HepG2 (cell line): ENCODE measurements around the gene AHCTF1. TPM values are rescaled to one million over a fixed set of nuclear protein-coding genes. Genes with fewer than 3 reads are reported as not detected.
"Not testable (repeated sequence)": the region's sequence is repeated elsewhere in the genome, so short reads cannot be mapped to it uniquely, and the experiment has no call there.

Source experiments
- ATAC-seq: fragments of 200-7000 bp; cut with Tn5 transposase; 3 replicates; pipeline ENCODE4 v1.9.1; 2020; ENCODE audit warnings: mild to moderate bottlenecking, moderate library complexity
- BruUV-seq: library from RNA; stranded (reverse); fragments of 400-500 nt; replicated peaks from 2 replicates; lab custom pipeline; 2021; lab: Mats Ljungman, UMichigan
- CTCF ChIA-PET: fragments of 300-600 bp; formaldehyde crosslinking; extraction: SDS; loops from one replicate; lab custom pipeline; 2021; ENCODE audit warnings: low total read pairs, inconsistent platforms, low intra/inter-chr PET ratio; lab: Yijun Ruan, JAX
- POLR2A ChIA-PET: fragments of 350-600 bp; sonication (Branson Sonifier 250); formaldehyde crosslinking; loops from one replicate; lab custom pipeline; 2020; ENCODE audit warnings: antibody characterized with exemption, inconsistent platforms; lab: Yijun Ruan, JAX
- DNase-seq: peaks from one replicate; pipeline ENCODE4 v3.0.0-alpha.2; 2015; ENCODE audit warnings: low spot score
- FAIRE-seq: peaks from 3 replicates; lab custom pipeline; 2011; peaks lifted over from hg19 to GRCh38; lab: Jason Lieb, UNC
- H2AFZ ChIP-seq: one replicate; pipeline ENCODE4 v1.6.1; 2011; ENCODE audit warnings: low read length, inconsistent platforms
- H3K27ac ChIP-seq: fragments of 300-600 bp; 3 replicates; pipeline ENCODE4 v1.8.0; 2011; ENCODE audit warnings: mixed run types, mild to moderate bottlenecking, mixed read lengths, low read length, inconsistent platforms; ENCODE audit not compliant: insufficient read depth; ENCODE audit errors: extremely low read length
- H3K27me3 ChIP-seq, 2 experiments: fragments of 200-600 bp in 1 of 2; 2 replicates in 1 of 2; 3 replicates in 1 of 2; pipeline versions ENCODE4 v1.6.0 to v1.8.0; 2011; ENCODE audit warnings: low read length in 2 of 2, mild to moderate bottlenecking in 2 of 2, moderate library complexity in 2 of 2, inconsistent platforms in 1 of 2; ENCODE audit not compliant: insufficient read depth in 2 of 2, control insufficient read depth in 1 of 2
- H3K36me3 ChIP-seq, 2 experiments: fragments of 200-600 bp in 1 of 2; replicated peaks in 1 of 2; 2 replicates in 1 of 2; 3 replicates in 1 of 2; pipeline versions ENCODE4 v1.5.1 to v1.8.0; 2011; ENCODE audit warnings: low read length in 2 of 2, inconsistent platforms in 1 of 2; ENCODE audit not compliant: insufficient read depth in 2 of 2, control insufficient read depth in 1 of 2
- H3K4me1 ChIP-seq: 2 replicates; pipeline ENCODE4 v1.5.1; 2012; ENCODE audit warnings: low read length, inconsistent platforms; ENCODE audit not compliant: insufficient read depth
- H3K4me2 ChIP-seq: 2 replicates; pipeline ENCODE4 v1.6.0; 2011; ENCODE audit warnings: low read depth, low read length, inconsistent platforms
- H3K4me3 ChIP-seq, 3 experiments: fragments of 200-600 bp in 1 of 3; sonication (generic), shearing (Covaris generic) in 1 of 3; replicated peaks in 1 of 3; 2 replicates each; pipeline ENCODE4 v1.5.1; 2011 to 2016; ENCODE audit warnings: low read length in 3 of 3, inconsistent platforms in 2 of 3, low read depth in 2 of 3, mild to moderate bottlenecking in 2 of 3, control low read depth in 1 of 3, mixed read lengths in 1 of 3; ENCODE audit not compliant: insufficient read depth in 1 of 3
- H3K79me2 ChIP-seq: one replicate; pipeline ENCODE4 v1.6.1; 2011; ENCODE audit warnings: low read length, inconsistent platforms; ENCODE audit not compliant: insufficient read depth
- H3K9ac ChIP-seq: 2 replicates; pipeline ENCODE4 v1.6.0; 2011; ENCODE audit warnings: mild to moderate bottlenecking, low read depth, low read length, inconsistent platforms; ENCODE audit not compliant: insufficient read depth
- H3K9me3 ChIP-seq: 2 replicates; pipeline ENCODE4 v1.5.1; 2012; ENCODE audit warnings: mild to moderate bottlenecking, low read length
- H4K20me1 ChIP-seq: 2 replicates; pipeline ENCODE4 v1.6.0; 2011; ENCODE audit warnings: inconsistent platforms, mild to moderate bottlenecking, low read length, moderate library complexity; ENCODE audit not compliant: insufficient read depth
- PCBP2 ChIP-seq: fragments of 200-400 bp; formaldehyde crosslinking; optimal IDR thresholded peaks from 2 replicates; pipeline ENCODE3; 2018; ENCODE audit warnings: low read length, low read depth; ENCODE audit not compliant: poor library complexity, severe bottlenecking
- REST ChIP-seq, 2 experiments: IDR thresholded peaks; 2 replicates each; pipeline ENCODE4 v1.6.1; 2011 to 2012; ENCODE audit warnings: low read length in 2 of 2, borderline replicate concordance in 1 of 2, low read depth in 1 of 2, mild to moderate bottlenecking in 1 of 2, moderate library complexity in 1 of 2
- WGBS: methylation state at CpG from one replicate; pipeline ENCODE4 v1.1.6; 2017; ENCODE audit warnings: low lambda C conversion rate; 5-methylcytosine and 5-hydroxymethylcytosine counted together
- in situ Hi-C: cut with HindIII; loops from 2 replicates; pipeline ENCODE4 v1.10.0; 2017; ENCODE audit warnings: low pct_unique_long_range_greater_than_20kb; ENCODE audit not compliant: extremely low pct_ligation_motif_present
- intact Hi-C: fragments of 100-400 bp; cut with micrococcal nuclease; formaldehyde crosslinking; loops from one replicate; pipeline ENCODE4 v1.10.0; 2022; ENCODE audit not compliant: unreplicated experiment
- polyA plus RNA-seq, 8 experiments: library from polyadenylated mRNA; depleted of rRNA in 3 of 8; stranded (reverse) in 7 of 8; unstranded in 1 of 8; fragments of >200 nt; fragmentation: Illumina TruSeq in 4 of 8; extraction: Trizol in 4 of 8; gene quantifications; 2 replicates each; pipeline versions ENCODE4 v1.2.1 to v1.2.3, GENCODE V29; 2011 to 2016; ENCODE audit warnings: low read depth in 4 of 8, missing spikeins in 1 of 8, mixed read lengths in 1 of 8; ENCODE audit not compliant: insufficient read depth in 1 of 8
- total RNA-seq, 5 experiments: library from RNA; depleted of rRNA; stranded (reverse); fragments of >200 nt; fragmentation: Illumina TruSeq; extraction: Trizol; gene quantifications; 2 replicates each; pipeline ENCODE4 v1.2.3, GENCODE V29; 2016; ENCODE audit warnings: low read depth in 1 of 5

Gene AHCTF1
- total and polyA plus RNA-seq, 2 of the 13 experiments (the other 11 are each of a cell fraction or from before 2014, with no cell fraction given): 16.6 to 45.9 TPM

GRCh38 chr1:246820666-246821065, 111.1 kb downstream of the AHCTF1 start (continued):
- TF ChIP-seq REST (IDR thresholded peaks at IDR 0.05; ENCODE audit: borderline replicate concordance in 1 of 2, low read depth in 1 of 2, low read length in 2 of 2): no peak

GRCh38 chr1:246817778-246818177, 114.0 kb downstream of the AHCTF1 start:
- peak; percentile 50; the same call in 1 of the 3 replicates for ATAC-seq
- not testable (repeated sequence) for H4K20me1 ChIP-seq
- peak; percentile 76 for TF ChIP-seq PCBP2
- TF ChIP-seq, all 625 proteins: peak for 1; not testable (repeated sequence) for 624
- H2AFZ ChIP-seq, POLR2A ChIA-PET, H3K4me3 ChIP-seq, BruUV-seq, H3K27ac ChIP-seq, H3K4me2 ChIP-seq, intact Hi-C loops, H3K9ac ChIP-seq, in situ Hi-C loops, CTCF ChIA-PET, H3K9me3 ChIP-seq, H3K36me3 ChIP-seq, H3K79me2 ChIP-seq: not testable (repeated sequence)
- whole genome bisulfite sequencing: 33% methylated on average over 3 of the region's 9 CpGs
- peaks cover 27% of the 10 kb centered on the region for H3K4me1 ChIP-seq
- FAIRE-seq (peak; percentile 90), DNase-seq (peak; percentile 32)
- peaks cover 0 to 21% of the 10 kb centered on the region in 2 experiments; a peak in 2 of 5 replicates for H3K27me3 ChIP-seq
